ENCODE data around the gene CERKL. TPM values are rescaled to one million over a fixed set of nuclear protein-coding genes. Genes with fewer than 3 reads are reported as not detected.

The CERKL gene
- total RNA-seq, 1 experiment from 2014 or later: 0.81 TPM

DNA sequence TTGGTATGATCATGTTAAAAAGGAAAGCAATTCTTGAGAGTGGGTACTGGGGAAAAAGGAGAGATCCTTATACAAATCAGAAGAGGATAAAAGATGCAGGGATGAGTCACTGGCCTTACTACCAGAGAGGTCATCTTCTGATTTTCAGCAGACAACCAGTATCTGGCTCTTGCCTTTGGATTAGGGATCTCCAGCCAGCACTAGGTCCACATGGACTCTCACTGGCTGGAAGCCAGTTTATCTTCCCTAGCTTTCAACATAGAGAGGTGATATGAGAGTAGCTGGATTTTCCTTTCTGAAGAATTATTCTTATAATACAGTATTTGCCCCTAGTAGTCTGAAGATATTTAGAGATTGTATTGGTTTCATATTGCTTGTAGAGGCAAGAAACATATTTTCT, 30.2 kb downstream of the CERKL start:
- DNase-seq (ENCODE audit: low read depth): peak; percentile 24

DNA sequence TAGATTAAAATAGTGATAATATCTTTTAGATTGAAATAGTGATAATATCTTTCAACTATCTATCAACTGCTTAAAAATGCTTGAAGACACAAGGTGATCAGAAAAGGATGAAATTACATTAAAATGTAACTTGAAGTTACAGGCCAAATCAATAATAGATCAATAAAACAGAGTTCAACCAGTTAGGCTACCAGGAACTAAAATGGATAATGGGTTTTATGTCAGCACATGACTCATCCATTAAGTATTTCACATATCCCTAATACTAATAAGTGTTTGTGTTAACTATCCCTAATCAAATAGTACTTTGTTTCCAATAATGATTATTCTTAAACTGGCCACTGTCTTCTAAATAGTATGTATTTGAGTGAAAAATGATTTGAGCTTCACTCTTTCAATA, 33.7 kb downstream of the CERKL start:
- no peak for DNase-seq (ENCODE audit: low read depth)

DNA sequence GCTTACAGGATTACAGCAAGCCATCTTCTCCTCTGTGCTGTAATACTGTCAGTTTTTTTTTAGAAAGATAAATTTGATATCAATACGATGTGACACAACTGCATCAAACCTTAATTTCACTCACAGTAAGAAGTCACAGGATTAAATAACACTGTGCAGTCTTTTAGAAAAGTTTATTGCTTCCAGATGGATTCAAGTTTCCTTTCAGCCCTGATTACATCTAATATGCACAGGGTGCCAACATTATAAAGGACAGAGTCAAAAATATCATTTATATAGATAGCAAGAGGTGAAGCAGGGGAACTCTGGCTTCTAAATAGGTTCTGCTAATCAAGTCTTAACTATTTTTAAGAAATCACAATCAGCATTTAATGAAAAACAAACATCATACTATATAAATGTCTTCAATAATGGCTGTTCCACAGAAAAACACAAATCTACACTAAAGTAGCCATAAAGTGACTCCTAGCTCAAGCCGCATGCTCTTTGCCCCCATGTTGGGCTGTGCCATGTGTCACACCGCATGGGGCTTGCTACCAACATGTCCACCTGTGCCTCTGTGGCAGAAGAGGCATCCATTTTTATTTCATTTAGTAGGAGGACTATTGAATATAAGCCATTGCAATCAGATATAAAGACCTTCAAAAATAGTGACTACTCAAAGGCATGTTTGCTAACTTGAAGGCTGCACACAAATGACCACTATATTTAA, 35.0 kb downstream of the CERKL start:
- DNase-seq (ENCODE audit: low read depth): no peak

DNA sequence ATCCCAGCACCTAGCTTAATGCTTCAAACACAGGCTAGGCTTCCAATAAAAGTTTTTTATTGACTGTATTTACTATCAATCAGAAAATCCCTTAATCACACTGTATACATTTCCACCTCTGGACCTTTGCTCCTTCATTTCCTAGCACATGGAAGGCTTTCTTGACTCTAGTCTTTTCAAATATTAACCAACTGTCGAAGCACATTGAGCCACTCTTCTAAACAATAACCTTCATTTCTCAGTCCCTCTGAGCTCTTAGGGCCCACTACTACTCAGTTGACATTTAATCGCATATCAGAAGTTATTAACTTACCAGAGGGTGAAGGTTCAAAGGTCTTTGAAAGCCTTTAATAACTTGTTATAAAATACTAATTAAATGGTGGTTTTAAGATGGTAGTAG, 37.4 kb downstream of the CERKL start:
- no peak for DNase-seq (ENCODE audit: low read depth)

DNA sequence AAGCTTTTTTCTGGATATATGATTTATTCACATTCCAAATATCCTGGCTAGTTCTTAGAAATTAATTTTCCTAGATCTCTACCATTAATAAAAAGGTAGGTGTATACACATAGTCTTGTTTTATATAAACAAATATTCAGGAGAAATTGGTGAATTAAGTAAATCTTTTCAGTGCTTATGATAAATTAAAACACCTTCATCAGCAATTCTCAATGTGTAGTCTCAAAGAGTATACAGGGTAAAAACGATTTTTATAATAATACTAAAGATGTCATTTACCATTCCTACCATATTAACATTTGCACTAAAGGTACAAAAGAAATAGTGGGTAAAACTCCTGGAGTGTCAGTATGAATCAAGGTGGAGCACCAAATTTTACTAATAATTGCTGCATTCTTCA, 40.2 kb downstream of the CERKL start:
- no peak for DNase-seq (ENCODE audit: low read depth)

DNA sequence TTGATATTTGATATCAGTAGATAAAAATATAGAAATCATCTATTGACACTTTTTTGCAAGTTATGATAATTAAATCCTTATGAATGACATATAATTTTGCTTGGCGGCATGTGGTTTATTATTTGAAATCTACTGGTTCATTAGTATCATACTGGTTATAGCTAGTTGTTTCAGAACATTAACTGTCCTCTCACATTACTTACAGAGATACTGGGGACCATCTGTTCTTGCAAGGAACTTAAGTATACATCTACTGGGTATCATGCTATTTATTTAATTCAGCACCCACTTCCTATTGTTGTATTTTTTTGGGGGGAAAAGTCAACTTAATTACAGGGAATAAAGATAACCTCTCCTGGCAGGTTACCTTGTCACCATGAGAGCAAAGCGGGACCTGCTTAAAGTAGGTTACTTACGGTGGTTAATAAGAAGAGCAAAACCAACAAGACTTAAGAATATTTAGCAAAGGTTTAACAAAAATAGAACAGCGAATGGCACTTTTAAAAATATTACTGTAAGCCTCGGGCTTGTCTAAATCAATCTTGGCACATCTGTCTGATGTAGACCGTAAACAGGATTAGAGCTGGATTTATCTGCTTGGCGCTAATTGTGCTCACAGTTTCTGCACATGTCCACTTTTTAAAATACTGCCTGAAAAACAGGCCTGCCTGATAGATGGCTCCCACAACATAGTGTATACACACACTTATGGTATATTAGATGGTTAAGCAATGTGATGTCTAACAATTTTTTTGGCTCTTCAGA, 41.8 kb downstream of the CERKL start:
- no peak for DNase-seq (ENCODE audit: low read depth)

DNA sequence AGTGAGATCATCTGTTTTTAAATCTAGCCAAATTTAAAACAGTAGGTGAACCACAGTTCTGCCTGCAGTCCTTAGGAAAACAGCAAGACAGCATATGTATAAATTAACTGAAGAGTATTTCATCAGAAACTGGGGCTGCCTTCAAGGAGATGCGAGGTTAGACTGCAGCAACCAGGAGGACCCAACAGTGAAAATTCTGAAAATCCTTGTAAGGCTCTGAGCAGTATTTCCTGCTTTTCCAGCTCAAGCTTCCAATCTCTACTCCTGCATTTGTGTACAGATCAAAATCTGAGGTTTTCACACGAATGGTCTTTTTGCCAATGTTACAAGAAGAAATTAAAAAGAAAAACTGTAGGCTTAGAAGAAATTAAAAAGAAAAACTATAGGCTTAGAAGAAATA, 43.7 kb downstream of the CERKL start:
- DNase-seq (ENCODE audit: low read depth): no peak

DNA sequence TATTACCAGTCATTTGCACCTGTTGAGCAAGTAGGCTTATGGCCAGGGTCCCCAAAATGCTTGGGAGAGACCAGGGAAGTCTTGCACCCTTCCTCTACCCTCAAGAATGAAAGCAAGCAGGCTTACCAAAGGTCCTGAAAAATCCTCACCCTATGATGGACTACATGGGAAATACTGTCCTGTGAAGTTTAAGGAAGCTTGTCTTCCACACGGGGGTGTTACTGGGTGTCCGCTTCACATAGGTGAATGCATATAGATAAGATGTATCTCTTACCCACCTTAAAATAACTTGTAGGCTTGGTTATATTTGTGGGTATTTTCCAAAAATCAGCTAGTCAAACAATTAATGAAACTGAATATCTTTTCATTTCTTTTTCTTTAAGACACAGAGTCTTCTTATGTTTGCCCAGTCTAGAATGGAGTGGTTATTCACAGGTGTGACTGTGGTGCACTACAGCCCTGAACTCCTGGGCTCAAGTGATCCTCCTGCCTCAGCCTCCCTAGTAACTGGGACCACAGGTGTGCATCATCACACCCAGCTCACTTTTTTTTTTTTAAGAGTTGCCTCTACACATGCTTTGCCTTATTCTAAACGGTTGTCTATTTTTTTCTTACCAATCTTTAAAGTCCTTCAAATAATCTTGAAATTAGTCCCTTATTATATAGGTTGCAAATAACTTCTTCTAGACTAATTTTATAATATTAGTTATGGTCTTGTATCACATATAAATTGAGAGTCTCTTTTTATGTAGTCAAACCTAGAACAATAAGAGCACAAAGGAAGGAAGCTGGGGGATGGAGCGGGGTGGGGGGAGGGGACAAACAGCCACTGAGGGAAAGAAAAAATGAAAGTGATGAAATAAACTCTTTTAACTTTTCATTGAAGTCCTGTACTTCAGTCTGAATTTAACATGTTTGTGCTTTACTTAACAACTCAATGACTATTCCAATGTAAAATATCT, 49.0 kb downstream of the CERKL start:
- no peak for DNase-seq (ENCODE audit: low read depth)

DNA sequence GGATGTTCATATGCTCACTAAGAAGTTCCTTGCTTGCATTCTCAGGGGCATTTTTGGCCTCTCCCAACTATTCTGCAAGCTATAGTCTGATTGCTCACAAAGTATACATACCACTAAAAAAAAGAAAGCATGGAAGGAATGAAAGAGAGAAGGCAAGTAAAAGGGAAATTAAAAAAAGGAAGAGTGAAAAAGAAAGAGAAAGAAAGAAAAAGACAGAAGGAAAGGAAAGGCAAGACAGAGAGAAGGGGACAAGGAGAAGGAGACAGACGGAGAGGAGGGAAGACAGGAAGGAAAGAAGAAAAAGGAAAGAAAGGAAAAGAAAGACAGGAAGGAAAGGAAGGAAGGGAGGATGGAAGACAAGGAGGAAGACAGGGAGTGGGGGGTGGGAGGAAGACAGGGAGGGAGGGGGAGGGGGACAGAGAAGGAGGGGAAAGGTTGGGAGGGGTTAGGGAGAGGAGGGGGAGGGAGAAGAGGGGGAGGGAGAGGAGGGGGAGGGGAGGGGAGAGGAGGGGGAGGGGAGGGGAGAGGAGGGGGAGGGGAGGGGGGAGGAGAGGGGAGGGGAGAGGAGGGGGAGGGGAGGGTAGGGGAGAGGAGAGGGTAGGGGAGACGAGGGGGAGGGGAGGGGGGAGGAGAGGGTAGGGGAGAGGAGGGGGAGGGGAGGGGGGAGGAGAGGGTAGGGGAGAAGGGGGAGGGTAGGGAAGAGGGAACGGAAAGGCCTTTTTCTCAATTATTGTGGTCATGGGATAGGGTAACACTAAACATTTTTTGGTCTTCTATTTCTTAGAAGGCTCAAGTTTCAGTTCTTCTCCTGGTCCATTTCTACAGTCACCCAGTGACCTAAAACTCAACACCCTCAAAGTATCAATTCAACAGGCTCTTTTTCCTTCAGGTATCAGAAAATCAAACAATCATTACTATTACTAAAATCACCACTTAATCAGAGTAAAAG, 50.7 kb downstream of the CERKL start:
- no peak for DNase-seq (ENCODE audit: low read depth)

DNA sequence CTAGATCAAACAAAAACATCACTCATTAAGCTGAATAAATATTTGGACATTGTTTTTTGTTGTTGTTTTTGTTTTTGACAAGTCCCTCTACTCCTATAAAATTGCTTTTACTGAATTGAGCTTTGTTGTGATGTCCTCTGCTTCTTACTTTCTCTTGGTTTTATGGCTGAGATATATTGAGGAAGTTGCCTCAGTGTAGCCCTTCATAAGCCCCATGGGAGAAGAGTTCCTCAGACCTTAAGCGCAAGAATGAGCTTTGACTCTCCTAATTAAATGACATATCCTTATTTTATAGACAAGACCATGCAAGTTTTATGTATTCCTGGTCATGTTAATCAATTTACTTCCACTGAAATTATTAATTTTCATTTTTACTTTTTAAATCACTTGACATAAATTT, 54.9 kb downstream of the CERKL start:
- no peak for DNase-seq (ENCODE audit: low read depth)

DNA sequence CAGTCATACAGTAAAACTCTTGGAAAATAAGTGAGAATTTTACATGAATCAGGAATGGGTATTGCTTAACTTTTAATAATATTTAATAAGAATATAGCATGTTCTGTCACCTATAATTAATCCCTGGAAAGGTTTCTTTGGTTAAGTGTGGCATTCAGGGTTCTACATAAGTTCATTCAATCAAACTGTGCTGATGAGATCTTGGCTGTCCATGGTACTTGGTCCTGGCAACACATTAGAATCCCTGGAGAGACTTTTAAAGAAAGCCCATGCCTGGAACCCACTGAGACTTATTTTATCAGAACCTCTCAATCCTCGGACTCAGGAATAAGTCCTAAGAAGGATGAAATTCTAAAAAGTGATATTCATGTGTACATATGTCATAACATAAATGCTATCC, 60.3 kb downstream of the CERKL start:
- no peak for DNase-seq (ENCODE audit: low read depth)

DNA sequence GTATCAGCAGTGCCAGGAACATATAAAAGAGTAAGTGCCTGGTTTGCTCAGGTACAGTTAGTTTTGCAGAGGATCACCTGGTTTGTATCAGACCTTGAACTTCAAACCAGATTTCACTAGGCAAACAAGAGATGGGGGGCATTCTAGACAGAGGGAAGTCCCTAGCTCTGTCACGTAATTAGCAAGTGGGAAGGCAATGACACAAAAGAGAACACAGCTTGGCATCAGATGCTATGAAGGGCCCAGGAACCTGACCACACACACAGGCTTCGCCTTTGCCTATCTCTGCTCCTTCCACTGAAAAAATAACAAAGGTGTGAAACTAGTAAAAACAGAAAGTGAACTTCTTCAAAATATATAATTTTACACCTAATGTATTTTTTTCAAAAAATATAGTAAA, 62.6 kb downstream of the CERKL start:
- DNase-seq (ENCODE audit: low read depth): no peak

DNA sequence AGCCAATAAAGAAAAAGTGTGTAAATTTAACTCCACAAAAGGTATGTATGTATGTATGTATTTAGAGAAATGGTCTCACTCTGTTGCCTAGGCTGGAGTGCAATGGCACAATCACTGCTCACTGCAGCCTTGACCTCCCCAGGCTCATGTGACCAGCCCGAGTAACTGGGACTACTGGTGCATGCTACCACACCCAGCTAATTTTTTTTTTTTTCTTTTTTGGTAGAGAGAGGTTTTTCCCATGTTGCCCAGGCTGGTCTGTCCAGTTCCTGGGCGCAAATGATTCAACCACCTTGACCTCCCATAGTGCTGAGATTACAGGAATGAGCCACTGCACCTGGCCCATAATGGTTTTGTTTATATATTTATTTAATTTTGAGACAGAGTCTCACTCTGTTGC, 67.1 kb downstream of the CERKL start:
- DNase-seq (ENCODE audit: low read depth): no peak

DNA sequence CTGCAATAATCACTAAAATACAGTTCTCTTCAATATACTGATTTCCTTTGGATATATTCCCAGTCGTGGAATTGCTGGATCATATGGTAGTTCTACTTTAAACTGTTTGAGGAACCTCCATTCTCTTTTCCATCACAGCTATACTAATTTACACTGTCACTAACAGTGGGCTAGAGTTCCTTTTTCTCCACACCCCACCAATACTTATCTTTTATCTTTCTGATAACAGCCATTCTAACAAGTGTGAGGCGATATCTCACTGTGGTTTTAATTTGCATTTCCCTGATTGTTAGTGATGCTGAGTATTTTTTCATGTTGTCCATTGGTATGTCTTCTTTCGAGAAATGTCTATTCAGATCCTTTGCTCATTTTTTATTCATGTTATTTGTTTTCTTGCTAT, 68.4 kb downstream of the CERKL start:
- no peak for DNase-seq (ENCODE audit: low read depth)

DNA sequence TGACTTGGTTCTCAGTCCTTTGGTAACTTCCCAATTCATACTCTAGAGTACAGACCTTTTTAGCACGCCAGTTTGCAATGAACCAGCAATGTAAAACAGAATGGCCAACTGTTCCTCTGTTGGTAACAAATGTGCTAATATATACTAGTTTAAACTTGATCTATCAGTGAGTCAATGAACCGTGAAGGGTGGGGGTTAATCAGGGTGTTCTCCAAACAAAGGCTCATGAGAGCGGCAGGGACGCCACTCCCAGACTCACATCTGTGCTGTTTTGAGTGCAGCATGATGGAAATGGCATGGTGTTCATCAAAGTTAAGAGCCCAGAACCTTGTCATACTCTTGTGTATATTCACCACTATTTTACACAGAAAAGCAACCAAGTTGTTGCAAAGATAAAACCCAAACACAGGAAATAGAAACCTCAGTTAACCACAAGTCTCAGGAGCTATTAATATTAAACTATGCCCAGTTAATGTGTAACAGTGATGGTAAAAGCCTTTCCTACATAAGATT, 70.3 kb downstream of the CERKL start:
- DNase-seq (ENCODE audit: low read depth): peak; percentile 18

DNA sequence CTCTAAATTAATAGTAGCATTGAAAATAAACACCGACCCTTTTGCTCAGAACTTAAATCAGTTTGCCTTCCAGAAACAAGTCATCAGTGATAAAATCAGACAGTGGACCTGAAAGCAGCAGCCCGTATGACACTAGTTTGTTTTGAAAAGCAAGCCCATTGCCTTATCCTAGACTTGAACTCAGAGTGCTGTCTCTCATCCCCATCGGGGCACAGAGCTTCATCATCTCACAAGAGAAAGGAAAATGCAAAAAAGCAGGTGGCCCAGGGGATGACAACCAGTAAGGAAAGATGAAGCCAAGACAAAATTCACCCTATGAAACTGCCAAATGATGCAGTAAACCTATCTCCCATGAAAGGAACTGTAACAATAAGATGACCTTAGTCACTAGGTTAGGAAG, 71.2 kb downstream of the CERKL start:
- DNase-seq (ENCODE audit: low read depth): no peak

DNA sequence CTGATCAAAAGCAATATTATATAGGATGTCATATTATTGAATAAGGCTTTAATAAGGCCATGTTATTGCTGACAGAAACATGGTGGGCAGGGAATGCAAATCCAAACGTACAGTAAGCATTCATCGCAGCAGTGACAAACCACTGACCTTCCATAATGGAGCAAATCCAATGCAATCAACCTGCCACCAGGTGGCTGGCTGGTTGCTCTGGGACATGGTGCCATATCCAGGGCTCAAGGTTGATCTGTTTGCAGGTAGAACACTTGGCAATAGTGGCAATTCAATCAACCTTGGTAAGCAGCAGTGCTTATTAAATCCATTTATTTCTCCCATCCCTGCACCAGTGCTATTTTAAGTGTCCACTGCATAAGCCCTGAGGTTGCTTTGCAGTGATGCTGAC, 75.4 kb downstream of the CERKL start:
- DNase-seq (ENCODE audit: low read depth): peak; percentile 3

DNA sequence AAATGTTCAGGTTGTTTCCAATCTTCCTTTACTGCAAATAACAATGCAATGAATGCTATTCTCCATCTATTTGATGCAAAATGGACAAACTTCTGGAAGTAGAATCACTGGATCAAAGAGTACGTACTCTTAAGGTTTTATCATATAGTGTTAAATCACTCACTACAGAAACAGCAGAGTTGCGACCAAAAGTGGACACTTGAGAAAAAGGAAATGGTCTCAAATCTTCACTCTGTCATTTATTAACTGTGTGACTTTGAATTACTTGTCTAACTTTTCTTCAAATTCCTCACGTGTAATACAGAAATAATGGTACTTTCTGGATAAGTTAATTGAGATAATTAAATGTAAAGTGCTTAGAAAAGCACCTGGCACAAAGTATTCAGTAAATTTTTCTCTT, 78.1 kb downstream of the CERKL start:
- no peak for DNase-seq (ENCODE audit: low read depth)

DNA sequence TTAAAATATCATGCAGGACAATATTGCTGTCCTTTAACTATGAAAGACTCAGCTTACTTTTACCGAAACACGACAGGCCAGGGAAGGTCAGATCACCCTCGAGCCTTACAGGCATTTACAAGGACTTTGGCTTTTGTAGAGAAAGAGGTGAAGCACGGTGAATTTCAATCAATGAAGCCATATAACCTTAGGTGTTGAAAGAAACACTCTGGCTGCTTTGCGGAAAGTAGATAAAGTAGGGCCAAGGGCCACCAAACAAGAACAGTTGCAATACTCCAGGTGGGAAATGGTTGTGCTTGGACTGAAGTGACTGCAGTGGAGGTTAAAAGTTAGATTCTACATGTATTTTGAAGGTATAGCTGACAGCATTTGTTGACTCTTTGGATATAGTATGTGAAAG, 80.5 kb downstream of the CERKL start:
- DNase-seq (ENCODE audit: low read depth): no peak

DNA sequence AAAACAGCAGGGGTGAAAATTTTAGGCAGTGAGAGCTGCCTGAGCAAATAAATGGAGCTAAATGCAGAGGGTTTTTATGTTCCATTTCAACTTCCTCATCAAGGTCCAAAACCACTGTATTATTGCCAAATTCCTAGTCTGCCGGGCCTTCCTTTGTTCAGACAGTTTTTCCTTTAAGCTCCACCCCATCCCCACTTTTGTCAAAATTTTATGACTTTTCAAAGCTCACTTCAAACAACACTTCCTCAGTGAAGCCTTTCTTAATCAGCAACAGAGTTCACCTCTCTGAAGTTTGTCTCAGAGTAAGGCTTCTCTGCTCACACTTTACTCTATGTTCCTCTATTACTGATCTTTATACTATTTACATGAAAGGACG, 81.3 kb downstream of the CERKL start:
- no peak for DNase-seq (ENCODE audit: low read depth)

DNA sequence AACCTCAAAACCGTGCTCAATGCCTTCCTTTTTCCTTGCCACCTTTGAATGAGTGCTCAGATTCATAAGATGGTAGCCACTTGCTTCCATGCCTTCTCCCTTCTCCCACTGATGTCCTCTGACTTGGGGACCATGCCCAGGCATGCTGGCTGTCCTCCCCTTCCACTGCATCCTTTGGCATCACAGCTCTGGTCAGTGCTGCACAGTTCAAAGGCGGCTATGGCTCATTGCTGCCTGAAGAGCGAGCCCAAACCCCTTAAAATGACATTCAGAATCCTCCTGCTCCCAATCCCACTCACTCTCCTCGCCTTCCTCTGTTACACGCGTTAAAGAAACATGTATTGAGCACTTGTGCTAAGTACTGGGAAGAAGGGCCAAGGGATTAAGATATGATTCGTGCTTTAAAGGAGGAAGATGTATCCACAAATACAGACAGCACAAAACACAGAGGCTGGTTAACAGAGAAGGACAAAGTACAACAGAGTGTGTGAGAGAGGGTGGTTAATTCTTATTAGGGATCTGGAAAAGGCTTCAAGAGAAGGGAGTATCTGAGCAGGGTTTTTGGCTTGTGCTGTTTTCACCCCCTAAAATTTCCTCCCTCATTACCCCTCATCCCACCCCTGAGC, 81.8 kb downstream of the CERKL start:
- DNase-seq (ENCODE audit: low read depth): no peak
